KOPT-K1 (cell line): ENCODE results near the gene FRMD4A.

Experiments
- H3K27ac ChIP-seq: fragments of 200-600 bp; sonication (generic); 2 replicates; pipeline ENCODE4 v1.5.1; 2016; ENCODE audit warnings: antibody characterized with exemption, mild to moderate bottlenecking, low read depth, low read length; ENCODE audit not compliant: poor library complexity, severe bottlenecking
- H3K36me3 ChIP-seq: fragments of 200-600 bp; sonication (generic); 2 replicates; pipeline ENCODE4 v1.5.1; 2017; ENCODE audit warnings: antibody characterized with exemption, mild to moderate bottlenecking, low read length, moderate library complexity; ENCODE audit not compliant: insufficient read depth
- H3K9me3 ChIP-seq: fragments of 200-600 bp; sonication (generic); 2 replicates; pipeline ENCODE4 v1.5.1; 2017; ENCODE audit warnings: antibody characterized with exemption, low read length, mild to moderate bottlenecking; ENCODE audit not compliant: insufficient read depth, poor library complexity, severe bottlenecking

FRMD4A gene

GRCh38 chr10:13739183-13739582, 591.5 kb downstream of the FRMD4A start:
- H3K27ac ChIP-seq = no peak overlapping the region
- H3K36me3 ChIP-seq = no peaks in the 10 kb centered on the region
- no peaks in the 10 kb centered on the region for H3K9me3 ChIP-seq

DNA sequence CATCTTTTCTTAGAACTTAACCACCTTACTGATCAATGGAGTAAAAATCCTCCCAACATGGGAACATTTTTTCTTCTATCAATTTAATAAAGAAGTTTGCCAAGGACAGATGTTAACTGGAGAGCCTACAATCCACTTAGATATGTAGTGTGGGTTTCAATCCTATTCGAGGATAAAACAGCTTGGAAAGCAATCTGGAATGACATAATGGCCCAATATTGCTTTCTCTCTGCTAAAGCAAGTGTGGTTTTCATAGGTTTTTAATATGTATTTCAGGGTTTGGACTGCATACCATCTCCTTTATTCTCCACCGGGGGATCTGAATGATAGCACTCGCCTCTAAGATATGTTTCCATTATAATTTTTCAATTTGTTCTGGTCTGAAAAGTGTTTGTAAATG, 594.2 kb downstream of the FRMD4A start:
- Histone ChIP-seq H3K9me3 (no peaks in the 10 kb centered on the region), H3K36me3 (no peaks in the 10 kb centered on the region), H3K27ac (no peak overlapping the region)

- Histone ChIP-seq H3K9me3 (no peaks in the 10 kb centered on the region), H3K36me3 (no peaks in the 10 kb centered on the region), H3K27ac (no peak overlapping the region)
These were observed 596.6 kb downstream of the FRMD4A start for GRCh38 chr10:13734151-13734550.

- H3K36me3 ChIP-seq = no peaks in the 10 kb centered on the region
- no peaks in the 10 kb centered on the region for H3K9me3 ChIP-seq
These were observed 597.7 kb downstream of the FRMD4A start for GRCh38 chr10:13733071-13733470.

GRCh38 chr10:13732465-13732881, 598.3 kb downstream of the FRMD4A start:
- Histone ChIP-seq H3K27ac (no peak overlapping the region), H3K9me3 (no peaks in the 10 kb centered on the region), H3K36me3 (no peaks in the 10 kb centered on the region)

More at GRCh38 chr10:13733071-13733470, 597.7 kb downstream of the FRMD4A start:
- H3K27ac ChIP-seq = no peak overlapping the region

DNA sequence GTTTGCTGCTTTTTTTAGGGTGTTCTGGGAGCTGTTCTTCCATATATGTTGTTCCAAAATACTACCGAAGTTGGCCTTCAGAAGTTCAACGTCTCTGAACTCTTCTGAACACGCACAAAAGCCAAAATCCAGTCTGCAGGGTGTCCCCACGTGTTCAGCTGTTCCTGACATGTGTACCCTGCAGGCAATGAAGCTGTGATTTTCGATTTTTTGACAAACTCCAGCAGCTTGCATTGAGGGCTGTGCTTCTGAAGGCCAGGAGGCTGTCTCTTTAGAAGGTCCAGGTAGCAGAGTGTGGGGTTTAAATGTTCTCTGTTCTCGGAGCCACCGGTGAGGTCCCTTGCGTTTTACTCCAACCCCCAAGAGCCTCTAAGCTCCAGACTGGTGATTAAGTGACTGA, 598.9 kb downstream of the FRMD4A start:
- Histone ChIP-seq H3K27ac (no peak overlapping the region), H3K36me3 (no peaks in the 10 kb centered on the region), H3K9me3 (no peaks in the 10 kb centered on the region)

GRCh38 chr10:13730956-13731355, 599.8 kb downstream of the FRMD4A start:
- Histone ChIP-seq H3K9me3 (no peaks in the 10 kb centered on the region), H3K27ac (no peak overlapping the region), H3K36me3 (no peaks in the 10 kb centered on the region)

GRCh38 chr10:13730306-13730652, 600.4 kb downstream of the FRMD4A start:
- no peaks in the 10 kb centered on the region for H3K36me3 ChIP-seq
- H3K9me3 ChIP-seq = no peaks in the 10 kb centered on the region
- no peak overlapping the region for H3K27ac ChIP-seq

DNA sequence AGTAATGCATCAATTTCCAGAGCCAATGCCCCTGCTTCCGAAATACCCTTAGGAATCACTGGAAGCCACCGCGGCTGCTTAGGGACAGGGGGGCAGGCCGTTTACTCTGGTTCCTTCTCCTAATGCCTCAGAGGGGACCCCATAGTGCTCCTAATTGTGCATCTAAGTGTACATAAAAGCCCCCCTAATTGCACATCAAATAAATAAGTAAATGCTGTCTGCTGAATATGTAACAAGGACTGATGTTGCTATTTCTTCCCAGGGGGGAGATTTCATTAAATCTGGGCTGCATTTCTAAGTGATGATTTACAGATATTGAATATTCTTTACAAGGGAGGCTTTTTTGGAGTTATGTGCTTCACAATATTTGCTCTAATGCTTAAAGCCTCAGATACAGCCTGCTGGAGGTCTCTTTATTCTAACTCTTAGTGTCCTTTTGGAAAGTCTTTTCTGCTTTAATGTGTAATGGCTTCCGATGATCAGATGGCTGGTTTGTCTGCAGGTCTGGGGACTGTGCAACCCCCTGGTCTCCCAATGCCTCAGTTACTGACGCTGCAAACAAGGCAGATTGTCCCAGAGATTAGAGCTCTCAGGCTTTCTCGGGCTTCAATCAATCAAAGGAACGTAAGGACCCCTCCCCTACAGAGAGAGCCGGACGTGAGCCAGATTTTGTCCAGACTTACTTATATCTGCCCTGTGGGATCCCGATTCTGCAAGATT, 601.0 kb downstream of the FRMD4A start:
- no peaks in the 10 kb centered on the region for H3K36me3 ChIP-seq
- no peaks in the 10 kb centered on the region for H3K9me3 ChIP-seq
- no peak overlapping the region for H3K27ac ChIP-seq

GRCh38 chr10:13728898-13729535, 601.7 kb downstream of the FRMD4A start:
- Histone ChIP-seq H3K36me3 (no peaks in the 10 kb centered on the region), H3K9me3 (no peaks in the 10 kb centered on the region), H3K27ac (no peak overlapping the region)

- Histone ChIP-seq H3K9me3 (no peaks in the 10 kb centered on the region), H3K27ac (no peak overlapping the region), H3K36me3 (no peaks in the 10 kb centered on the region)
These were observed 605.1 kb downstream of the FRMD4A start for GRCh38 chr10:13725594-13725993.

DNA sequence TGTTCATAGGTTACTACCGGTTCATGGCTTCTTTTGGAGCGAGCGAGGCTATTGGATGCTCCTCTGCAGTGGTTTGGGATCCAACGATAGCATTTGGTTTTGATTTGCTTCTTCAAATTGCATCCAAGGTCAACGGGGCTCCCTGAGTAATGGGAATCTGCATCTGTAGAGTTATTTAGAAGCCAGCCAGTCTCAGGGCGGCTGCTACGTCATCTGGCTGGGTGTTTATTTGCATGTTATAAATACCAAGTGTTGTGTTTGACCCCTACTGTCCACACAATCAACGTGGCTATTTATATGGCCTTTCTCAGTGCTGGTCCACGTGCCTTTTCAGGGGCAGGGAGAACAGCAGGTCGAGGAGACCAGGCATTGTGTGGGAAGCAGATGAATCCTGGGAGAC, 606.2 kb downstream of the FRMD4A start:
- Histone ChIP-seq H3K27ac (no peak overlapping the region), H3K36me3 (no peaks in the 10 kb centered on the region), H3K9me3 (no peaks in the 10 kb centered on the region)

DNA sequence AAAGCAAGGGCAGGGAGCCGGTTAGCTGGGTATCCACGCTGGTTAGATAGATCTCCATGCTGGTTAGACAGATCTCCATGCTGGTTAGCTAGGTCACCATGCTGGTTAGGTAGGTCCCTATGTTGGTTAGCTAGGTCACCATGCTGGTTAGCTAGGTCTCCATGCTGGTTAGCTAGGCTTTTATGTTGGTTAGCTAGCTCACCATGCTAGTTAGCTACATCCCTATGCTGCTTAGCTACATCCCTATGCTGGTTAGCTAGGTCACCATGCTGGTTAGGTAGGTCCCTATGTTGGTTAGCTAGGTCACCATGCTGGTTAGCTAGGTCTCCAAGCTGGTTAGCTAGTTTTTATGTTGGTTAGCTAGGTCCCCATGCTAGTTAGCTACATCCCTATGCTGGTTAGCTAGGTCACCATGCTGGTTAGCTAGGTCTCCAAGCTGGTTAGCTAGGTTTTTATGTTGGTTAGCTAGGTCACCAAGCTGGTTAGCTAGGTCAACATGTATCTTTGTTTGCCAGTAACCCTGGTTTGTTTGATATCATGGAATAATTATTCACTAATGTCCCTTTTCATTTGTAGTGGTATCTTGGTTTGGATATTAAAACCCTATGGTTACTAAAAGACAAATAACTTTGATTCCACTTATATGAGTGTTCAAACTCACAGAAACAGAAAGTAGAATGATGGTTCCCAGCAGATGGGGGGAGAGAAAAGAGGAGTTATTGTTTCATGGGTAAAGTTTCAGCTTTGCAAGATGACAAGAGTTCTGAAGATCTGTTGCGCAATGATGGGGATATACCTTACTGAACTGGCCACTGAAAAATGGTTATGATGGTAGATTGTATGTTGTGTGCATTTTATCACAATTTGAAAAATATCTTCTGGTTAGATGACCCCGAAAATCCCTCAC, 607.7 kb downstream of the FRMD4A start:
- no peaks in the 10 kb centered on the region for H3K9me3 ChIP-seq
- no peak overlapping the region for H3K27ac ChIP-seq
- no peaks in the 10 kb centered on the region for H3K36me3 ChIP-seq

DNA sequence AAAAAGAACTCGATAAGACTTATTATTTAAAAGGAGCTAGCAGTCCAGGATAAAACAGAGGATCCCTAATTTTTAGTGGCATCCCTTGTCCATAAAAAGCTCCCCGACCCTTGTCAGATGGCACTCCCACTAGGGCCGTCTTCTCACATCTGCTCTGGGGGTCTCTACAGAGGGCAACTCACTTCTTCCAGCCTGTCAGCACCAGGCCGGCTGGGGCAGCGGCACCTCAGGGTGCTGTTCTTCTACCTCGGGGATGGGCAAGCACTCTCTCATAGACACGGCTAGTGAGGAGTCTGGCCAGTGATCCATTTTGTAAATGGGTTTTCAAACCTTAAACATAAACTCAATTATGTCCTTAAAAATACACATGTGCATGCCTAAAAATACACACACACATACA, 609.2 kb downstream of the FRMD4A start:
- Histone ChIP-seq H3K27ac (no peak overlapping the region), H3K9me3 (no peaks in the 10 kb centered on the region), H3K36me3 (no peaks in the 10 kb centered on the region)

- Histone ChIP-seq H3K9me3 (no peaks in the 10 kb centered on the region), H3K36me3 (no peaks in the 10 kb centered on the region), H3K27ac (no peak overlapping the region)
These were observed 610.0 kb downstream of the FRMD4A start for GRCh38 chr10:13720699-13721098.
